Cardiac fibroblast (primary cell): ENCODE data around the gene SNX17.

Experiments
- DNase-seq, 2 donors: peaks; one replicate each; pipeline versions ENCODE4 v3.0.0 to v3.0.0-alpha.2; 2010; ENCODE audit warnings: low read depth in 2 of 2
- H3K4me3 ChIP-seq, 2 donors: replicated peaks in 1 of 2; 1 replicate in 1 of 2; 2 replicates in 1 of 2; pipeline ENCODE4 v1.5.1; 2011; ENCODE audit warnings: low read depth in 2 of 2, low read length in 2 of 2, mild to moderate bottlenecking in 2 of 2, moderate library complexity in 1 of 2
- TF ChIP-seq, protein P1 (sequence below): IDR thresholded peaks from one replicate; pipeline ENCODE4 v1.5.1; 2011; ENCODE audit warnings: low read depth, mild to moderate bottlenecking, low read length, inconsistent platforms

Gene SNX17

GRCh38 chr2:27353762-27354596 lies 16.4 kb upstream of the SNX17 start:
- TF ChIP-seq, protein P1, sequence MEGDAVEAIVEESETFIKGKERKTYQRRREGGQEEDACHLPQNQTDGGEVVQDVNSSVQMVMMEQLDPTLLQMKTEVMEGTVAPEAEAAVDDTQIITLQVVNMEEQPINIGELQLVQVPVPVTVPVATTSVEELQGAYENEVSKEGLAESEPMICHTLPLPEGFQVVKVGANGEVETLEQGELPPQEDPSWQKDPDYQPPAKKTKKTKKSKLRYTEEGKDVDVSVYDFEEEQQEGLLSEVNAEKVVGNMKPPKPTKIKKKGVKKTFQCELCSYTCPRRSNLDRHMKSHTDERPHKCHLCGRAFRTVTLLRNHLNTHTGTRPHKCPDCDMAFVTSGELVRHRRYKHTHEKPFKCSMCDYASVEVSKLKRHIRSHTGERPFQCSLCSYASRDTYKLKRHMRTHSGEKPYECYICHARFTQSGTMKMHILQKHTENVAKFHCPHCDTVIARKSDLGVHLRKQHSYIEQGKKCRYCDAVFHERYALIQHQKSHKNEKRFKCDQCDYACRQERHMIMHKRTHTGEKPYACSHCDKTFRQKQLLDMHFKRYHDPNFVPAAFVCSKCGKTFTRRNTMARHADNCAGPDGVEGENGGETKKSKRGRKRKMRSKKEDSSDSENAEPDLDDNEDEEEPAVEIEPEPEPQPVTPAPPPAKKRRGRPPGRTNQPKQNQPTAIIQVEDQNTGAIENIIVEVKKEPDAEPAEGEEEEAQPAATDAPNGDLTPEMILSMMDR: no peak
- DNase-seq: peak; percentile 22 to 43
- H3K4me3 ChIP-seq: no peak overlapping the region

GRCh38 chr2:27354597-27354927 lies 15.9 kb upstream of the SNX17 start:
- no peak for DNase-seq
- H3K4me3 ChIP-seq: no peak overlapping the region
- TF ChIP-seq, protein P1: no peak

GRCh38 chr2:27356056-27356381 lies 14.4 kb upstream of the SNX17 start:
- H3K4me3 ChIP-seq: peak overlapping the region; percentile 98
- peak; percentile 63 to 64 for DNase-seq
- TF ChIP-seq, protein P1: no peak

DNA sequence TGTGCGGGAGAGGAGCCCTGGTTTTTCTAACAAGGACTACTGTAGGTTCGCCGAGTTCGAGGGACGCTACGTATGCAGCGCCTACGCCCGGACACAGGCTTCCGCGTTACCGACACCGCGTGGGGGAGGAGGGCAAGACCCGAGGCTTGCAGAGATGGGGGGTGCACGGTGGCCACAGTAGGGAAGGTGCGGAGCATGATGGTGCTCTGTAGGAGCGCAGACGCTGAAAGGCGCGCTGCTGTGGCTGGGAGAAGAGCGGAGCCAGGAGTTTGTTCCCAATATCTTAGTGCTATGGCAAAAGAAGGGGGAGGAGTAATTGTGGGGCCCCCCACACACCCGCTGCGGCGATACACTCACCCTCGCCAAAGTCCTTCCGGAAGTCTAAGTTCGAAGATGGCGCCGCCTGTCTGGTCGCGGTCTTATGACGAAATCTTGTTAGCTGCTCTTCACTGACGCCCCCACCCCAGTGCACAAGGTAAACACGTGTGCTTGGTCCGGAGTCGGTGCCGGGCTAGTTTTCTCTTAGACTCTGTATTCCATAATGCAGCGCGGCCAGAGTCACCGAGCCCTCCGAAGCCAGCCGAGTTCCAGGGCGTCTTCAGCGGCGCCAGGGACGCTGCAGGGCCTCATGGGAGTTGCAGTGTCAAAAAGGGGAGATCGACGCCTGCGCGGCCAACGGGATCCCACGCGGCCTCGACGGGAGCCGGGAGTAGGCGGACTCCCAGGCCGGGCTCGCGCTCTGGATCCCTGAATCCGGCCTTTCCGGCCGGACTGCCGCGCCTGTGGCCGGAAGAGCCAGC lies 13.8 kb upstream of the SNX17 start, which contains the start of gene GTF3C2:
Gene GTF3C2 (minus strand): TSS at position 383 of the 800 bp plus-strand sequence. CDS start 13,210 bp downstream, outside the sequence.
- TF ChIP-seq, protein P1: no peak
- peak; percentile 97 to 99 for DNase-seq
- peak within 1 kb of the TSS; percentile 98 for H3K4me3 ChIP-seq

DNA sequence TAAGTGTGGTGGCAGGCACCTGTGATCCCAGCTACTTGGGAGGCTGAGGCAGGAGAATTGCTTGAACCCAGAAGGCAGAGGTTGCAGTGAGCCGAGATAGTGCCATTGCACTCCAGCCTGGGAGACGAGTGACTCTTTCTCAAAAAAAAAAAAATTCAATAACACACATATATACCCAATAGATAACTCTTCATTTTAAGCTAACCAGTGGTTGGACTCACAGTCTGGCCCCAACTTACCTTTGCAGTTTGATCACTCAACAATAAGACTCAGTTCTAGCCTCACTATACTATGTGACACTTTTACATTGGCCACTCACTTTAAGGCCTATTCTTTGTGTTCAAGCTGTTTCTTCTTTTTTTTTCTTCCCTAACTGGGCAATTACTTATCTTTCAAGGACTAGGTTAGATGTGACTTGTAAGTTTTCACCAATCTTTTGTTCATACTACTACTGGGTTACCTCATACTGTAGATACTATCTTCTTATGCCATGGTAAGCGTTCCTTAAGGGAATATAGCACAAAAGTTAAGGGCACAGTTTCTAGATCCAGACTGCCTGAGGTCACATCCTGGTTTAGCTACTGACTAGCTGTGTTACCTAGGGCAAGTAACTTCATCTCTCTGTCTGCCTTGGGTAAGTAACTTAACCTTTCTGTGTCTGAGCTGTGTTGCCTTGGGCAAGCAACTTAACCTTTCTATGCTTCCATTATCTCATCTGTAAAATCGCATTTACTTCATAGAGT lies 7.6 kb upstream of the SNX17 start:
- DNase-seq: no peak
- no peak overlapping the region for H3K4me3 ChIP-seq
- TF ChIP-seq, protein P1: no peak

DNA sequence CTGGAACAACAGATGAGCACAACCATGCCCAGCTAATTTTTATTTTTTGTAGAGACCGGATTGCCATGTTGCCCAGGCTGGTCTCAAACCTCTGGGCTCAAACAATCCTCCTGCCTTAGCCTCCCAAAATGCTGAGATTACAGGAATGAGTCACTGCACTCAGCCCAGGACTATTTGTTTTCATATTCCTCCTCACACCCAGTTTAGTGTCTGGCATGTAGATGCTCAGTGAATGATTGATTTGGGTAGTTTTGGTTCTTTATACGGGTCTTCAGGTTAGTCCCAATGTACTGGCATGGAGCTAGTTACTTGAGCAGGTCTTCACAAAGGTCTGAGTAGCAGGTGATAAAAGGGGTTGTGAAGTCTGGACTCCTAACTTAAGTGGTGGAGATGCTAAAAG lies 6.5 kb upstream of the SNX17 start:
- no peak overlapping the region for H3K4me3 ChIP-seq
- no peak for DNase-seq
- TF ChIP-seq, protein P1: no peak
